GM10248 (cell line): ENCODE results near the gene DMRT1.
A peak's percentile ranks its signal among the peaks of the same experiment; 100 is the strongest.
"Not testable (repeated sequence)": the region's sequence is repeated elsewhere in the genome, so short reads cannot be mapped to it uniquely, and the experiment has no call there.

Experiments used
- CTCF ChIA-PET: fragments of 300-600 bp; sonication (Branson Sonifier 250); formaldehyde crosslinking; extraction: SDS; loops from one replicate; lab custom pipeline; 2021; ENCODE audit warnings: antibody characterized with exemption; lab: Yijun Ruan, JAX
- POLR2A ChIA-PET: fragments of 350-650 bp; sonication (Branson Sonifier 250); formaldehyde crosslinking; extraction: SDS; loops from one replicate; lab custom pipeline; 2020; ENCODE audit warnings: antibody characterized with exemption; lab: Yijun Ruan, JAX
- DNase-seq: peaks from one replicate; pipeline ENCODE4 v3.0.0; 2012; ENCODE audit errors: extremely low spot score
- CTCF ChIP-seq: IDR thresholded peaks from 2 replicates; pipeline ENCODE4 v1.5.1; 2012; ENCODE audit warnings: mild to moderate bottlenecking, low read depth; ENCODE audit errors: extremely low read depth, missing control alignments, control extremely low read depth

The DMRT1 gene

DNA sequence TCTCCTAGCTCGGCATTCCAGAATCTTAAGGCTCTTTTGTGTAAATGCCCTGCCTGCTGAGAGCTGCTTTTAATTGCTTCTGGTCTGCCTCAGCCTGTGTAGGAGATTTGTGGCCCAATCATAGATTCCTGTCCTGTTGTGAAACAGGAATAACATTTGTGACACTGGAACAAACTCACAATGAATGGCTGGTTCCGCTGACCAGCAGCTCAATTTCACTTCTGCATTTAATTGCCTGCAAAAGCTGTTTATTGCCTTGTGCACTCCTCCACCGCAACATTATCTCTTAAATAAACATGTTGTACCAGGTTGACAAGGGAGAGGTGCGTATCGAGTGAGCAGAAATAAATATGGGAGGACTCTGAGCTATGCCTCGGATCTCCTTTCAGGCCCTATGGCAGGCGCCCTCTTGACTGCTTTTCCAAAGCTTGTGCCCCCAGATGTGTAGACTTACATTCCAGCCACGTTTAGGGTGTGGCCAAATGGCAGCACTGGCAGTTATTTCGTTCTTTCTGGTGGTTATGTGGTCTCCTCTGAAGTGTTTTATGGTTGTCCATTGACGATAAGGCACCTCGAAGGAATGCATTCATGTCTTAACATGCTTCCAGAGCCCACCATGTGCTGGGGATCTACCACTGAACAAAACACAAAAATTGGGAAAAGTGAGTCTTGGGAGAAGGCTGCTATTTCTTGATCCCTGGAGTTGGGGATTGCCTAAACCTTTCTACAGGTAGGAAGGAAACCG lies 58.1 kb downstream of the DMRT1 start:
- DNase-seq, result peak; percentile 24
- no peak for TF ChIP-seq CTCF
- POLR2A ChIA-PET, result no interaction called here
- CTCF ChIA-PET, result interaction anchor here (0.5 to 2.9 kb wide), 9 partner anchors 10 to 286 kb away, joined by 3 to 20 read pairs (median 5); no protein-coding TSS in a partner anchor

DNA sequence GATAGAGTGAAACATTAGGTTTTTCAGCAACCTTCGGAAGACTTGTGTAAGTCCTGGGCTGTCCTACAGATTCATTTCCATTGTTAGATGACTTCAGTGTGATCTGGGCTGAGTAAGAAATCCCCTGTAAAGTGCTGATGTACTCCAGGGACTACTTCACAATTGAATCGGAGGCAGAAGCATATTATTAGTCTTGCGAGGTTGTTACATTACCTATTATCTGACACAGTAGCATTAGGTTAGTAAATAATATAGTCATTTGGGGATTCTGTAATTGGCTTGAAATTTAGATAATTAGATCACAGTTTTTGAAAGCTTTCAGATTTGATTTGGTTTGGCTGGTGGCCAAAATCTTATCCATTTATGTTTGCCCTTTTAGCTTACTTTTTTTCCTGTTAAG lies 62.4 kb downstream of the DMRT1 start:
- ChIA-PET CTCF (interaction anchor here (1.2 to 1.8 kb wide), 4 partner anchors 10 to 106 kb away, joined by 3 to 8 read pairs (median 6); no protein-coding TSS in a partner anchor), POLR2A (no interaction called here)

DNA sequence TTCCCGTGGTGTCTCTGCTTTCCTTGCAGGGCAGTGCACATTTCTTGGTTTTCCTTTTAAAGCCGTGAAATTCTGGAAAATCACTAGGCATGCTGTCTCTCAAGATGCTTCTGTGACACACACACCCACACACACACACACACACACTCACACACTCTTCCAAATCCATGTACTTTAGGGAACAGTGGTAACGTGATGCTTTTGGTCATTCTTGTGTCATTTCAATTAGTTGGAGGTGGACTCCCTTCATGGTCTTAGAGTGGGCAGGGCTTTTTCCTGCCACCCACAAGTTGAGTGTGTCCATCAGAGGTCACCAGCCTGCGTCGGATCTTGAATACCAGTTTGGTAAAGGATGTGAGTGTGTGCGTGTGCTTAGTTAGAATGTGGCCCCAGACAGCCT lies 64.4 kb downstream of the DMRT1 start:
- DNase-seq, result no peak
- CTCF ChIA-PET, result no interaction called here
- POLR2A ChIA-PET, result no interaction called here
- TF ChIP-seq CTCF, result no peak

More for the DNA sequence above, 62.4 kb downstream of the DMRT1 start:
- no peak for TF ChIP-seq CTCF
- no peak for DNase-seq

- CTCF ChIA-PET, result interaction anchor here (1.1 to 1.9 kb wide), 3 partner anchors 15 to 101 kb away, joined by 3 to 7 read pairs (median 5); no protein-coding TSS in a partner anchor
- no peak for TF ChIP-seq CTCF
- no peak for DNase-seq
- POLR2A ChIA-PET, result interaction anchor here (0.7 kb wide), 1 partner anchor 26 kb away, joined by 3 read pairs; no protein-coding TSS in a partner anchor
Measured at GRCh38 chr9:908536-909205, 67.2 kb downstream of the DMRT1 start.

DNA sequence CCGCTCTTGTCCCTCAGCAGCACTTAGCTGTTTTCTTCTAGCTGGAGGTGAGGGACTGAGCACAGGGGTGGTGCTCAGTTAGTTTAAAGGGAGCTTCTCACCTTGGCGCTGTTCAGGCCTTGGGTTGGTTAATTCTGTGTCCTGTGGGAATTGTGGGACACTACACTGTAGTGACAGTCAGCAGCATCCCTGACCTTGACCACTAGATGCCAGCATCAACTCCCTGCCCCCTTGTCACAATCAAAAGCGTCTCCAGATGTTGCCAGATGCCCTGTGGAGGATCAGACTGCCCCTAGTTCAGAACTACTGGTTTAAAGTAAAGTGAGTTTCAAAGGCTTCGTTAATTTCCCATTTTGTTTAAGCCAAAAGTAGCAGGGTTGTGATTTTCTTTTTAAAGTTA lies 69.5 kb downstream of the DMRT1 start:
- ChIA-PET POLR2A (no interaction called here), CTCF (interaction anchor here (0.9 to 1.1 kb wide), 2 partner anchors 17 to 87 kb away, joined by 3 read pairs; no protein-coding TSS in a partner anchor)
- no peak for DNase-seq
- TF ChIP-seq CTCF, result no peak

- POLR2A ChIA-PET, result no interaction called here
- CTCF ChIA-PET, result no interaction called here
- TF ChIP-seq CTCF, result no peak
- no peak for DNase-seq
Measured at GRCh38 chr9:912776-913175, 71.3 kb downstream of the DMRT1 start.

DNA sequence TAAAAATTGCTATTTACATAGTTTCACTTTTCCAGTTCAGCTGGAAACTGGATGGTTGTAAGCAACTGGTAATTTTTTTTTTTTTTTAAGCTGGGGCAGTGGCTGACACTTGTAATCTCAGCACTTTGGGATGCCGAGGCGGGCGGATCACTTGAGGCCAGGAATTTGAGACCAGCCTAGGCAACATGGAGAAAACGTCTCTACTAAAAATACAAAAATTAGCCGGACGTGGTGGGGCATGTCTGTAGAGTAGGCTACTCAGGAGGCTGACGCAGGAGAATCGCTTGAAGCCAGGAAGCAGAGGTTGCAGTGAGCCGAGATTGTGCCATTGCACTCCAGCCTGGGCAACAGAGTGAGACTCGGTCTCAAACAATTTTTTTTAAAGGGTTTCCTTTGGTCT lies 72.0 kb downstream of the DMRT1 start:
- POLR2A ChIA-PET, DNase-seq: not testable (repeated sequence)
- CTCF ChIA-PET, result interaction anchor here (1.8 kb wide), 1 partner anchor 96 kb away, joined by 7 read pairs; no protein-coding TSS in a partner anchor
